DMS153 treated with DMSO at 0.1 percent for 48 hours (cell line): ENCODE data around the gene PHACTR3.
"Not testable (repeated sequence)": the region's sequence is repeated elsewhere in the genome, so short reads cannot be mapped to it uniquely, and the experiment has no call there.

Experiments
- DNase-seq: peaks from one replicate; lab custom pipeline; 2025; ENCODE audit not compliant: unreplicated experiment; lab: John Stamatoyannopoulos, UW

The PHACTR3 gene

GRCh38 chr20:59618131-59618530, 13.8 kb downstream of the PHACTR3 start:
- no peak for DNase-seq

- not testable (repeated sequence) for DNase-seq
Observed at GRCh38 chr20:59618585-59618984, 14.2 kb downstream of the PHACTR3 start.

GRCh38 chr20:59620860-59621505, 16.6 kb downstream of the PHACTR3 start:
- DNase-seq: no peak

GRCh38 chr20:59622496-59622895, 18.2 kb downstream of the PHACTR3 start:
- no peak for DNase-seq

GRCh38 chr20:59623133-59623532, 18.8 kb downstream of the PHACTR3 start:
- DNase-seq: no peak

- DNase-seq: no peak
Observed at GRCh38 chr20:59623583-59623982, 19.2 kb downstream of the PHACTR3 start.

- no peak for DNase-seq
Observed at GRCh38 chr20:59624401-59624800, 20.1 kb downstream of the PHACTR3 start.

GRCh38 chr20:59625214-59625922, 21.0 kb downstream of the PHACTR3 start:
- no peak for DNase-seq

GRCh38 chr20:59627298-59627697, 23.0 kb downstream of the PHACTR3 start:
- DNase-seq: no peak

GRCh38 chr20:59628171-59628570, 23.8 kb downstream of the PHACTR3 start:
- DNase-seq: no peak

GRCh38 chr20:59629141-59630045, 25.1 kb downstream of the PHACTR3 start:
- DNase-seq: no peak

- no peak for DNase-seq
Observed at GRCh38 chr20:59630526-59630925, 26.2 kb downstream of the PHACTR3 start.

GRCh38 chr20:59631751-59632540, 27.6 kb downstream of the PHACTR3 start:
- DNase-seq: no peak

- DNase-seq: no peak
Observed at GRCh38 chr20:59632541-59633113, 28.3 kb downstream of the PHACTR3 start.

- no peak for DNase-seq
Observed at GRCh38 chr20:59633656-59634251, 29.4 kb downstream of the PHACTR3 start.

- DNase-seq: no peak
Observed at GRCh38 chr20:59634435-59635005, 30.2 kb downstream of the PHACTR3 start.

GRCh38 chr20:59636766-59637370, 32.5 kb downstream of the PHACTR3 start:
- no peak for DNase-seq

- no peak for DNase-seq
Observed at GRCh38 chr20:59640267-59640666, 35.9 kb downstream of the PHACTR3 start.

GRCh38 chr20:59643615-59644061, 39.3 kb downstream of the PHACTR3 start:
- no peak for DNase-seq
